HuH-7 (cell line): Measurements from ENCODE around the gene MYO5A.
A peak's percentile ranks its signal among the peaks of the same experiment; 100 is the strongest.
"Not testable (repeated sequence)": the region's sequence is repeated elsewhere in the genome, so short reads cannot be mapped to it uniquely, and the experiment has no call there.

Source experiments
- DNase-seq: peaks from one replicate; pipeline ENCODE4 v3.0.0; 2011; ENCODE audit warnings: low spot score

The MYO5A gene

GRCh38 chr15:52540374-52541012, 11.8 kb upstream of the MYO5A start:
- no peak for DNase-seq

DNA sequence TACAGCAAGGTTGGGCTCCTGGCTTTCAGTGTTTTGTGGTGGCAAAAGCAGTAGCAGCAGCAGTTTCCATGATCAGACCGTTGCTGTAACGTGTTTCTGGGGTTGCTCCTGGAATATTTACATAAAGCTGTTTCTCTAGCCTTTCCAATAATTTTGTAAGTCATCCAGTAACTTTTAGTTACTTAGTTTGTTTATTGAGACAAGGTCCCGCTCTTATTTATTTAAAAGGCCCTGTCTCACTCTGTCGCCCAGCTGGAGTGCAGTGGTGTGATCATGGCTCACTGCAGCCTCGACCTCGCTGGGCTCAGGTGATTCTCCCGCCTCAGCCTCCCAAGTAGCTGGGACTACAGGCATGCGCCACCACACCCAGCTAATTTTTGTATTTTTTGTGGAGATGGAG, 8.8 kb upstream of the MYO5A start:
- no peak for DNase-seq

- DNase-seq, result no peak
These were observed 3.7 kb upstream of the MYO5A start for GRCh38 chr15:52532427-52532826.

DNA sequence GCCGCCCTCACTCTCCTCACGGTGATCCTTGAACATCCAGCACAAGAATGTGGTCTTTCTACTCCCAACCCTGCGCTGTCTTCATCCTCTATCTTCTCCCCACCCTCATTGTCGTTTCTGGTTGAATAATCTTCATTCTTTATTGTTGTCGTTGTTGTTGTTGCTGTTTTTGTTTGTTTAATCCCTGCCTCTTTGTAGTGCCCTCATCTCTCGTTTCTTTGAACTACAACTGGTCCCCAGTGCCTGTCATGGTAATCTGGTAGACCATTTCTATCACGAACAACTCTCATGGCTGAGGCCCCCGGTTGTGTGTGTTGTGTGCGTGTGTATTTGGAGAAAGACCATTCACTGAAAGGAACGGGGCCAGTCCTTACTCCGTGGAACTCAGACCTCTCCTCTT, 1.3 kb upstream of the MYO5A start:
- DNase-seq, result no peak

DNA sequence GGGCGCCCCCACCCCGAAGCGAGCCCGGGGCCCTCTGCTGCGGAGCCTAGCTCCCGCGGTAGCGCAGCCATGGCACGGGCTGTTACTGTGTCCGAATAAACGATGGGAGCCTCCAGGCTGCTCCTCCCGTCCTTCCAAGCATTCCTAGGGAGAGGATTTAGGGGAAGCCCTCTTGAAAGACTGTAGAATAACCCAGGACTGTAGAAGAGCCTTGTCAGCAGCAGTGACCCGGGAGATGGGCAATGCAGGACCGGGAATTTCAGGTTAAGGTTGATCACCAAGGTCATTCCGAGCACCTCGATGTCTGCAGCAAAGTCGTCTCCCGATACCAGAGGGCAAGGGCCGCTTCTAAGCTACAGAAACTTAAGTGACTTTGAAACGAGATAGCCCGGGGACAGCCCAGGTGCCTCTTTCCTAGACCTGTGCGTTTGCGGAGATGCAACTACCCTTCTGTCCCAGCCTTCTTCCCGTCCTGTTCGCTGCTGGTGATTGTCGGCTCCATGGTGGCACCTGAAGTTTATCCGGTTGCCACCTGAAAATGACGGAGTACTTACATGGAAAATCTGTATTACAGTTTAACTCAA, 753 bp upstream of the MYO5A start:
- no peak for DNase-seq

DNA sequence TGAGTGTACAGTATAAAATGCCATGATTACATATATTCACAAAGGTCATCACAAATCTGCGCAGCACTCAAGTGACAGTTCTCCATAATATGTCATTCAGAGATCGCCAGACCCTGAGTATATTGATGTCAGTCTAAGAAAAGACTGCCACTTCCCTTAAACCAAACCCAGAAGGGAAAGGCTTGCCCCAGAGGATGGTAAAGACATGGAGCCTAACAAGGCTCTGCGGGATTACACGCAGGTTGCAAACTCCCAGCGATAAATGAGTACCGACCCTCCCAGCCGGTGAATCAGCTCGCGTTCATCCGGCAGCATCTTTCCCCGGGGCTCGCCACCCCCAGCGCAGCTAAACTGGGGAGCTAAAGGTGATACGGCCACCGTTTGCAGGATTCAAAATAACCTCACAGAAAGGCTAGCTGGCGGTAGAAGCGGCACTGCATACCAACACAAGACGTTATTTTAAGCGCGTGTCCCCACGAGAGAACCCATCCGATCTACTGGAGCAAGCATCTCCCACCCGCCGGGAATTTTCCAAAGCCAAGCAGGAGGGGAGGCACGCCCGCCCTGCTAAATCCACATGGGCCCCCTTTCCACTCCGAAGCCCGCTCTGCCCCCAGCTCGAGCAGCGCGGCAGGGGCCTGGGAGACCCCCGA, 643 bp downstream of the MYO5A start:
- DNase-seq, result peak; percentile 40

DNA sequence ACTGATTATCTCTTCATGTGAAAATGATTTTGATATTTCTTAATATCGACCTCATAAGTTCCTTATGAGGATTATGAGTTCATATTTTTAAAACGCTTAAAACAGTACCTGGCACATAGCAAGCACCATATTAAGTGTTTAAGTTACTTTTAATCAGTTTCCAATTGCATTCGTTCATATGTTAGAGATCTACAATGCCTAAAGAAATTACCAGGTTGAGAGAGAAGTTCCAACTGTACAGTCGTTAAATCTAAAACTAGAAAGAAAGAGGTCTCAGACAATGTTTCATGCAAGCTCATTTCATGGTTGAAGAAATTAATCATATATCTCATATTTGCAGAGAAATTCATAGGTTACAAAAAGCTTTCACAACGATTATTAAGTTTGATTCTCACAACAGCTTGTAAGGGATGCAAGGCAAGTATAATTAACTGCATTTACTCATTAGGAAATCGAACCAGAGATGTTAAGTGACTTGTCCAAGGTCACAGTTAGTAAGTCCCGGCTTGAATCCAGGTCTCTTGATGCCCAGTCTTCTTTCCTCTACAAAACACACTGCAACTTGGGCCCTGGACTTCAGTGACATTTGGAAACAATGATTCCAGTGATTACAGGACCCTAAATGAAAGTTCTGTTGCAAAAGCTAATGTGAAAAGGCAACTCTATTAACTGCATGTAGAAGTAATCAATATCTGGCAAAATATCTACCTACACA, 1.3 kb downstream of the MYO5A start:
- DNase-seq, result no peak

- DNase-seq, result no peak
These were observed 4.2 kb downstream of the MYO5A start for GRCh38 chr15:52524223-52525136.

DNA sequence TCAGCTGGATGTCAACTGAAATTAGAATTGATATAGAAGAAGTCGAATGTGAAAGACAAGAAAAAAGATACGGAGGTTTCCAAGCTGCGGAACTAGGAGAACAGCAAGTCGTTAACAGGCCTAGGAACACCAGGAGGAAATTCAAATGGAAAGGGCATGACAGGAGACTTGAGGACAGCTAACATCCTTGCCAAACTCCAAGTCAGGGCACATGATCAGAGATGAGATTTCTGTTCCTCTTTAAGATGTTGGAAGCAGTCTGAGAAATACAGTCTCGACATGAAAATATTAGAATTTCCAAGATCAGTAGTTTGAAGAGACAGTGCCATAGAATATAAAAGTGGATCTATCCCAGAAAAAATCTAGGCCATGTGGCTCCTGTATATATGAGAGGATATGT, 5.0 kb downstream of the MYO5A start:
- no peak for DNase-seq

GRCh38 chr15:52523192-52523591, 5.5 kb downstream of the MYO5A start:
- DNase-seq, result no peak

GRCh38 chr15:52521682-52522081, 7.0 kb downstream of the MYO5A start:
- no peak for DNase-seq

DNA sequence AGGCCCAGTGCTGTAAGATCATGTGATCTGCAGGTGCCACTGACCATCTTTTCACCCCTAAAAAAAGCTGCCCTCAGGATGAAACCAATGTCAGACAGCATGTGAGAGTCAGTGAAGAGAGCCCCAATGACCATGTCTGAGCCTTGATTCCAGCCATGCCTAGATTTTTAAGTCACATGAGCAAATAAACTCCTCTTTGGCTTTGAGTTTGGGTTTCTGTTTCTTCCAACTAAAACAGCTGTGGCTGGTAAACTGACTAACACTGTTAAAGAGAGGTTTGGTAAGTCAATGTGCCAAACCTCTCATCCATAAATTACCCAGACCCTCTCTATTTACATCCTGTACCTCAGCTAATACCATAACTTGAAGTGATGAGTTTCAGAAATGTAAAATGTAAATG, 8.3 kb downstream of the MYO5A start:
- no peak for DNase-seq

DNA sequence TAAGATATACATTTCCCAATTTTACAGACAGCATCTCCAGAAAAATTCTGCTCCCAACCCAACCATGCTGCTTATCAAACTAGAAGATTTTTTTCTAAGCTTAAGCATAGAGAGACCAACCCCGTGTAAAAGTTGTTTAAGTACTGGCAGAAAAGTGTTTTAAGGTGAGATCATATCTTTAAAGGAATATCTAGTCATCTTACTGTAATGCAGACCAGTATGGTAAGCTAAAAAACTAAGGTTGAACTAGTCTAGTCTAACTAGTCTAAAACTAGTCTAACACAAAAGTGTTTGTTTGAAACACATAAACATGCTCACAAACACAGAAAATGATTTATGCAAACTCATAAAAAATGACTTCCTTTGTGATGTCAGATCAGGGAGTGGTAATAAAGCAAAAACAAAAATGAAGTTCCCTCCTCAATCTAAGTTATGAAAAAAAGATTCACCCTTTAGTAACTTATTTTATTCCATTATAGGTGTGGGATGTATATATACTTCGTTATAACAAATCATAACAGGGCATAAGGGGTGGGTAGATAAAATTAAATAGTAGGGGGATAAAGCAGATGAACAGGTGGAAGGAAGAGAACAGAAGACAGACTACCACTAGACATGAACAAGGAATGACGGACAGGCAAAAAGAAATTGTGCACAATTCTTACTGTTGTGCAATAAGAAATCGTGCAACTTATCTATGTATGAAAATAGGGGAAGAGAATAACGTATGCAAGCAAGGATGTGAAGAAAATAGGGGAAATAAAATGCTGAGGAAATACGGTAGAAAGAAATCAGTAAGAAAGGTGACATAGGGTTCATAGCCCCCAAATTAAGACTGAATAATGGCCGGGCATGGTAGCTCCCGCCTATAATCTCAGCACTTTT, 10.0 kb downstream of the MYO5A start:
- DNase-seq, result no peak

GRCh38 chr15:52517014-52517413, 11.7 kb downstream of the MYO5A start:
- no peak for DNase-seq

- DNase-seq, result no peak
These were observed 13.3 kb downstream of the MYO5A start for GRCh38 chr15:52515343-52515742.

- no peak for DNase-seq
These were observed 14.2 kb downstream of the MYO5A start for GRCh38 chr15:52514482-52514881.

GRCh38 chr15:52512869-52513268, 15.8 kb downstream of the MYO5A start:
- not testable (repeated sequence) for DNase-seq

- DNase-seq, result no peak
These were observed 17.6 kb downstream of the MYO5A start for GRCh38 chr15:52511084-52511483.

GRCh38 chr15:52509500-52510245, 19.0 kb downstream of the MYO5A start:
- DNase-seq, result no peak

- DNase-seq, result no peak
These were observed 22.1 kb downstream of the MYO5A start for GRCh38 chr15:52506549-52506948.
